ENCODE data around the gene ZNF280B. TPM values are rescaled to one million over a fixed set of nuclear protein-coding genes. Genes with fewer than 3 reads are reported as not detected.
"Not testable (repeated sequence)": the region's sequence is repeated elsewhere in the genome, so short reads cannot be mapped to it uniquely, and the experiment has no call there.

The ZNF280B gene
- total and polyA plus RNA-seq, 9 of the 15 experiments (the other 6 are each of a cell fraction or from before 2014, with no cell fraction given), result 7.7 to 29.9 (median 20.0) TPM

- TF ChIP-seq TGIF2 (CRISPR knock-in tag; IDR thresholded peaks at IDR 0.05) (0 out of 2 replicates have a peak, but pooled peaks have one; percentile 25), RAD21 (CRISPR knock-in tag; conservative IDR thresholded peaks at IDR 0.05 in 1 of 2, IDR thresholded peaks at IDR 0.05 in 1 of 2) (0 out of 4 replicates have a peak, but pooled peaks of 1 of the 2 experiments have one; percentile 25), MAZ (CRISPR knock-in tag; conservative IDR thresholded peaks at IDR 0.05 in 1 of 2, IDR thresholded peaks at IDR 0.05 in 1 of 2) (peak in 1 of 2 experiments; percentile 80; a peak in 3 of 4 replicates), ZBTB49 (CRISPR knock-in tag; IDR thresholded peaks at IDR 0.05; ENCODE audit: borderline replicate concordance) (0 out of 2 replicates have a peak, but pooled peaks have one; percentile 87), CBX1 (IDR thresholded peaks at IDR 0.05; ENCODE audit: low read depth) (peak; percentile 98), FOXK1 (CRISPR knock-in tag; IDR thresholded peaks at IDR 0.05; ENCODE audit: borderline replicate concordance) (0 out of 2 replicates have a peak, but pooled peaks have one; percentile 65), CBX5 (IDR thresholded peaks at IDR 0.05; ENCODE audit: borderline replicate concordance, low read depth) (peak; percentile 100), CBX3 (IDR thresholded peaks at IDR 0.05; ENCODE audit: borderline replicate concordance in 1 of 2, low read length in 2 of 2) (peak; percentile 83 to 99), HNRNPUL1 (IDR thresholded peaks at IDR 0.05; ENCODE audit: low read length) (0 out of 2 replicates have a peak, but pooled peaks have one; percentile 48), ZNF311 (CRISPR knock-in tag; IDR thresholded peaks at IDR 0.05) (peak; percentile 30; the same call in 1 of the 2 replicates), ZNF263 (CRISPR knock-in tag; IDR thresholded peaks at IDR 0.05; ENCODE audit: borderline replicate concordance) (peak; percentile 21; the same call in 1 of the 2 replicates), NR2C1 (tag; IDR thresholded peaks at IDR 0.05) (peak; percentile 59), OTX1 (CRISPR knock-in tag; IDR thresholded peaks at IDR 0.05) (peak; percentile 51; the same call in 1 of the 2 replicates), ZNF445 (CRISPR knock-in tag; IDR thresholded peaks at IDR 0.05; ENCODE audit: low read depth) (peak; percentile 77), RFX7 (CRISPR knock-in tag; IDR thresholded peaks at IDR 0.05) (0 out of 2 replicates have a peak, but pooled peaks have one; percentile 17), HEY1 (CRISPR knock-in tag; IDR thresholded peaks at IDR 0.05; ENCODE audit: borderline replicate concordance) (peak; percentile 82), MBD2 (IDR thresholded peaks at IDR 0.05; ENCODE audit: borderline replicate concordance, low read depth) (peak; percentile 20; the same call in 1 of the 2 replicates), ZNF583 (CRISPR knock-in tag; IDR thresholded peaks at IDR 0.05) (peak; percentile 69), TEAD1 (CRISPR knock-in tag; IDR thresholded peaks at IDR 0.05) (peak in 1 of 2 experiments; percentile 61; a peak in 1 of 4 replicates), E2F3 (CRISPR knock-in tag; IDR thresholded peaks at IDR 0.05) (peak; percentile 25; the same call in 1 of the 2 replicates)
- TF ChIP-seq, protein P1, sequence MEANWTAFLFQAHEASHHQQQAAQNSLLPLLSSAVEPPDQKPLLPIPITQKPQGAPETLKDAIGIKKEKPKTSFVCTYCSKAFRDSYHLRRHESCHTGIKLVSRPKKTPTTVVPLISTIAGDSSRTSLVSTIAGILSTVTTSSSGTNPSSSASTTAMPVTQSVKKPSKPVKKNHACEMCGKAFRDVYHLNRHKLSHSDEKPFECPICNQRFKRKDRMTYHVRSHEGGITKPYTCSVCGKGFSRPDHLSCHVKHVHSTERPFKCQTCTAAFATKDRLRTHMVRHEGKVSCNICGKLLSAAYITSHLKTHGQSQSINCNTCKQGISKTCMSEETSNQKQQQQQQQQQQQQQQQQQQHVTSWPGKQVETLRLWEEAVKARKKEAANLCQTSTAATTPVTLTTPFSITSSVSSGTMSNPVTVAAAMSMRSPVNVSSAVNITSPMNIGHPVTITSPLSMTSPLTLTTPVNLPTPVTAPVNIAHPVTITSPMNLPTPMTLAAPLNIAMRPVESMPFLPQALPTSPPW (CRISPR knock-in tag; IDR thresholded peaks at IDR 0.05), result peak; percentile 35; the same call in 1 of the 2 replicates
- not testable (repeated sequence) for TF ChIP-seq NR2C1 (IDR thresholded peaks at IDR 0.05)
Measured at GRCh38 chr22:22468794-22469469, 39.6 kb downstream of the ZNF280B start (continued).

Data from K562 (cell line).